NCI-H1436 treated with DMSO at 0.1 percent for 48 hours (cell line): Measurements from ENCODE around the gene FNIP2.
A peak's percentile ranks its signal among the peaks of the same experiment; 100 is the strongest.

Source experiments
- DNase-seq: peaks from one replicate; lab custom pipeline; 2025; lab: John Stamatoyannopoulos, UW

The FNIP2 gene

GRCh38 chr4:158837527-158838141 is 68.8 kb downstream of the FNIP2 start:
- no peak for DNase-seq

GRCh38 chr4:158840131-158840530 is 71.3 kb downstream of the FNIP2 start:
- no peak for DNase-seq

DNA sequence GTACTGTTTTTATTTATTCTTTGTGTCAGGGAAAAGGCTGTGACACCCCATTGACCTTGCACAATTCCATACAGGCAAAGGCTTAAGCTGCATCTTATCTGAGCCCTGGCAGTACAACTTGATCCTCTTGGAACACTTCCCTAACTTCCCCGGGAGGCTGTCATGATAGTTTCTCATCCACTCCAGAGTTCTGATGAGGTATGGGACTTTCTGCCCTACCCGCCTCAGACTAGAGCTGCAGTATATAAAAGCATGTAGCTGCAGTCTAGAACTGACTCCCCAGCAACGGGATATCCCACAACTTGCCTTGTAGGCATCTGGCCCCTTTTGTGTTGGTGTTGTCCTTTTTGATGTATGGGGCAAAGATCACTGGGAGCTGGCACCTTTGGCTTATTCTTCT is 72.7 kb downstream of the FNIP2 start:
- DNase-seq, result no peak

DNA sequence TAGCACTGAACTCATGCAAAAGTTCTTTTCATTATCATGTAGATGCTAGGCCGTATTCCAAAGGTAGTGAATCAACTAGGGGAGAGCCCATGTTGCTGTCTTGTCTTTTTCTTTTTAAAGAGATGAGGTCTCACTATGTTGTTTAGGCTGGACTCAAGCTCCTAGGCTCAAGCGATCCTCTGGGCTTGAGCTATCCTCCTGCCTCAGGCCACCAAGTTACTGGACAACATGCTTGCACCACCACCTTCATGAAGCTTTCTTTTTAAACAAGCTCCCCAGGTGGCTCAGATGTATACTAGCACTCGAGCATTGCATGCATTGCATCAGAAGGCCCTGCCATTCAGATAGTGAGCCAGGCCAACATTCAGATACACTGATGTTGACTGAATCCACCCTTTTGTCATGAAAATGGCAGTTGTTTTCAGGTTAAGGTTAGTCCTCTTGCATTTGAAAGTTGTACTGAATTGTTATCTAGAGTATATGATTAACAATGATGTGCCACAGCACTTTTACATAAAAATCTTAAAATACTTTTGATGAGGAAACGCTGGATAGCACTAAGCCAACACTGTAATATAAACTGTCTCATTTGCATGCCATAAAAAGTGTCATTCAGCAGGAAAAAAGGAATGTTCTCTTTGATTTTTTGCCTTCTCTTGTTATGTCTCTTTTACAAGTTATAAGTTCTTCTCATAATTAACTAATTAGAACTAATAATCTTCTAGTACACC is 76.7 kb downstream of the FNIP2 start:
- DNase-seq, result no peak

DNA sequence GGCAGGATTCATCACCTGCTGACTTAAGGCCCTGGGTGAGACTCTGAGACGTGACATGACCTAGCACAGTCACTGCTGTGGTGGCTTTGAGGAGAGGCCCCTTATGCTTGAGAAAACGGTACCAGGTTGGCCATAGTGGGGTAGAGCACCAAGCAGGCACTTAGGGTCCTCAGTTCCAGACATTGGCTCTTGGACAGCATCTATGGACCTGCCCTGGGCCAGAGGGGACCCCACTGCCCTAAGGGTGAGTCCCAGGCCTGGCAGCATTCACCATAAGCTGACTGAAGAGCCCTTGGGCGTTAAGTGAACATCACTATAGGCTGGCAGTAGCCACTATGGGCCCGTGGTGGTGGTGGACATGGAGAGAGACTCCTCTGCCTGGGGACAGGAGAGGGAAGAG is 78.7 kb downstream of the FNIP2 start:
- DNase-seq, result no peak

- no peak for DNase-seq
Observed at GRCh38 chr4:158849681-158850080, 80.9 kb downstream of the FNIP2 start.

GRCh38 chr4:158850371-158850770 is 81.5 kb downstream of the FNIP2 start:
- DNase-seq, result no peak

DNA sequence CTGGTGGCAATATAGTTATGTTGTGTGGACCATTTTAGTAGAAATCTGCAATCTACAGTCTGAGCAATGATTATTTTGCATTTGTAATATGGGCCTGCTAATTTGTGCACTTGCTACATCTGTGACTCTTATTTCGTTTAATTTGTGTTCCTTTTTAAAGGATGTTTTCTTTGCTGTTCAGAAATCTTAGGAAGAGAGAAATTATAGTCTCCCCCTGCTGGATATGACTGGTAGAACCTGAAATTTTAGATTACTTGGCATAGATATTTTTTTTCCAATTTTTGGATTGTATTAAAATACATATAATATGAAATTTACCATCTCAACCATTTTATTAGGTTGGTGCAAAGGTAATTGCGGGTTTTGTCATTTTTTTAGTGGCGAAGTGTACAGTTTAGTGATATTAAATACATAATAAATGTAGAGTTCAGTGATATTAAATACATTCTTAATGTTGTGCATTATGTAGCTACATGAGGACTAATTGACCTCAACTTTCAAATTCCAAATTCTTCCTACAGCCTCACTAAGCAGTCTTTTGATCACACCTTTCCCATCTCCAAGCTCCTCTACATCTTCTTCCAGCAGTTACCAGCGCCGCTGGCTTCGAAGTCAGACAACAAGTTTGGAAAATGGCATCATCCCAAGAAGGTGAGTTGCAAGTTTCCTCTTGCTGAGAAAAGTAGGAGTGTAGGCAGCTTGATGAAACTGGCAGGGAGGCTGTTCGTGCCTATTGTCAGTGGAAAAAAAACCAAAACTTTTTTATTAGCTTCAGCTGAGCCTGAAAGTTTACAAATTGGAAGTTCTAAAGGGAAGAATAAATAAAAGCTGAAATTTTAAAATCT is 82.2 kb downstream of the FNIP2 start:
- DNase-seq, result no peak

GRCh38 chr4:158854236-158854635 is 85.4 kb downstream of the FNIP2 start:
- no peak for DNase-seq

DNA sequence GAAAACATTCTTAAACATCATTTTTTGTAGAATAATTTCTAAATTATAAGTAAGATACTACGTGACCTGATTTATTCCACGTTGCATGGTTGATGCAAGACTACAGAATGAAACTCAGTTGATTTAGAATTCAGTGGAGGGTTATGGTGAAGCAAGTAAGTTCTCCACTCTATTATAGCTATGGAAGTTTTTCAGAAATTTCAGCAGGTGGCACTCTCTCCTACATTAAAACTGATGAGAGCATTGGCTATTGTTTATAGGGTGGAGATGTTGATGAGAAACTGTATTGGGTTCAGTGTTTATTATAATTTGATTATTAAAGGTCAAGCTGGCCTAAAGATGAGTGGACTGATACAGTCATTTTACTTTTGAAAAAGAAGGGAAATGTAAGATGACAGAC is 88.0 kb downstream of the FNIP2 start:
- DNase-seq, result peak; percentile 25

DNA sequence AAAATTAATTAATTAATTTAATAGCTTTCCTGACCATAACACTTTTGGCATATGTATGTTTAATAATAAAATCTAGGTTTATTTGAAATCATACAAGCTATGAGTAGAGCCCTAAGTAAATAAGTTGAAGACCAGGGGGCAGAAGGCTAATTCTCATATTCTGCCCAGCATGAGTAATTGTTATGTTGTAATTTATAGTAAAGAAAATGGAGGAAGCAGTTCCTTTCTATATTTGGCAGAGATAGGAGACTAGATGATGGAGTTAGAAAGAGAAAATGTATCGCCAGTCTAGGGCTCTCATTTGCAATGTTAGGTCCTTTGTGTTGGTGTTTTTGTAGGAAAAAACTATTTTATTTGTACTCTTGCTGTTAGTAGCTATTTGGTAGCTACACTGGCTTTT is 89.1 kb downstream of the FNIP2 start:
- DNase-seq, result no peak

DNA sequence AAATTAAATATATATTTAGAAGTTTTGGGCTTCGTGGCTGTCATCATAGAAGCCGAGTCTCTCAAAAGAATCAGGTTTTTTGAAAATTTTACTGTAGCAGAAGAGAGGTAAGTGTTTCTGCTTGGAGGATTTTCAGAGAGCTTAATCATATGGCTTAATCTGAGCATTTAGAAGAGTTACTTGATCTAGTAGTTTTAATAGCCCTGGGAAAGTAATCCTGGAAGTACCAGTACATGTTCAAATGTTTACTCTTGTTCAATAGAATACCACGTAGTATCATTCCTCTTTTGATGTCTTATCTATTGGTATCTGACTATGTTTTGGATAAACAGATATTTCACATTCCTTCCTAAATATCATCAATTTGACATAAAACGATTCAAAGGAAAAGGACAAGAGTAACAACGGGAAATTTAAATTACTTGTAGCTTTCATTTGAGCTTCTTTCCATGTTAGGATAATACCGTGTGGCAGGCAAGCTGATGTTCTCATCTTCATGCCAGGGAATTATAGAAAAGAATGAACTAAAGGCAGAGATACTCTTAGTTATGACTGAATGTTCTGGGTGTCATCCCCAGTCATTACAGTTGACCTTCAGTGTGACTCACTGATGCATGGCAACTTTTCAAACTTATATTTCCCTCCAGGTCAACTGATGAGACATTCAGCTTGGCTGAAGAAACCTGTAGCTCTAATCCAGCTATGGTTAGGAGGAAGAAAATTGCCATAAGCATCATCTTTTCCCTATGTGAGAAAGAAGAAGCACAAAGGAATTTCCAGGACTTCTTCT is 89.8 kb downstream of the FNIP2 start:
- DNase-seq, result no peak

DNA sequence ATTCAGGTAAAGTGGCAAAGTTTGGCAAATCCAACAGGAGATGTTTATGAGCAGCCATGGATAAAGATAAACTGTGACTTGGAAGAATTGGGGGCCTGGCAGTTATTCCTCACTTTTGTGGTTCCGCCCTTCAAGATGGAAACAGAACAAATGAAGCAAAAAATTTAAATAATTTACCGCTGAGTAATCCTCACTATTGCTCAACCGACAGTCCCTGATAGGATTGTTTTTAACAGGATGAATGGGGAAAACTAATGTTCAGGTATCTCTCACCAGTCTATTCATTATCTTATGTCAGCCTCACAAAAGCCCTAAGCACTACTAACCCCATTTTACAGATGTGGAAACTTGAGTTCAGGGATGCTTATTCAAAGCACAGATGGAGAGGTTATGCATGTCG is 90.8 kb downstream of the FNIP2 start:
- DNase-seq, result no peak

DNA sequence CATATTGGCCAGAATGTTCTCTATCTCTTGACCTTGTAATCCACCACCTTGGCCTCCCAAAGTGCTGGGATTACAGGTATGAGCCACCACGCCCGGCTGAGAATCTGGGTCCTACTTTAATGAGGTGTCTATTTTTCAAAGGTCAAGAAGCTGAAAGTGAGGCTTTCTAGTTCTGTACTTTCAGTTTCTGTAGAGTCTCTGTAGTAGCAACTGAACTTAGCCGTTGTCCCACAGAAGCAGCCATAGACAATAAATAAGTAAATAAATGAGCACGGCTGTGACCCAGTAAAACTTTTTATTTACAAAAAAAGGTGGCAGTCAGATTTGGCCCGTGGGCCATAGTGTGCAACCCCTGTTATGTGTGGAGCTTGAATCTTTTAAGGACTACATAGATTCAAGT is 92.0 kb downstream of the FNIP2 start:
- no peak for DNase-seq

DNA sequence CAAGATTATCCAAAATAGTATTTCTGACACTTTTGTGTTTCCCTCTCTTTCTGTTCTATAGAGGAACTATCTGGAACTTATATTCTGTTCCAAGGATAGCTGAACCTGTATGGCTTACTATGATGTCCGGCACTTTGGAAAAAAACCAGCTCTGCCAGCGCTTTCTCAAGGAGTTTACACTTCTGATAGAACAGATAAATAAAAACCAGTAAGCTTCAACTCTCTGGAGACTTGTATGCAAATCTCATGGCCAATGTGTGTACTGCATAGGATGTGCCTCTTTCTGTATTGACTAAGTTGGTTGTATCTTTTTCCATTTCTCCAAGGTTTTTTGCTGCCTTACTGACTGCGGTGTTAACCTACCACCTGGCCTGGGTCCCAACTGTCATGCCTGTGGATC is 92.5 kb downstream of the FNIP2 start:
- no peak for DNase-seq

GRCh38 chr4:158861766-158862165 is 92.9 kb downstream of the FNIP2 start:
- no peak for DNase-seq

DNA sequence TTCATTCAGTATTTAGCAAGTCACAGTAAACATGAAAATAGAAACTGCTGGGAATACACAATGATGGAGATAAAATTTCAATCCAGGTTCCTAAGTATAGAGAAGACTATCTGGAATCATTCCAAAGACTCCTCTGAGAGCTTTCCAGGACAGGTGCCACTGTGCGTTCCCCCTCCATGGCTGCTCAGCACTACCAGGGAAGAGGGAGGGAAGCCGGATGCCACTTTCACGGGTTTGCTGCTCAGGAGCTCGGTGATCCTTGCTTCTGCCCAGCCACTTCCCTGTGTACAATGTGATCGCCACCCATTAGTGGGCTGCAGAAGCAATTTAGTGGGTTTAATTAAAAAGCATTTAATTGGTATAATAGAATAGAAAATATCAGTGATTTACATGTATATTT is 94.5 kb downstream of the FNIP2 start:
- no peak for DNase-seq

DNA sequence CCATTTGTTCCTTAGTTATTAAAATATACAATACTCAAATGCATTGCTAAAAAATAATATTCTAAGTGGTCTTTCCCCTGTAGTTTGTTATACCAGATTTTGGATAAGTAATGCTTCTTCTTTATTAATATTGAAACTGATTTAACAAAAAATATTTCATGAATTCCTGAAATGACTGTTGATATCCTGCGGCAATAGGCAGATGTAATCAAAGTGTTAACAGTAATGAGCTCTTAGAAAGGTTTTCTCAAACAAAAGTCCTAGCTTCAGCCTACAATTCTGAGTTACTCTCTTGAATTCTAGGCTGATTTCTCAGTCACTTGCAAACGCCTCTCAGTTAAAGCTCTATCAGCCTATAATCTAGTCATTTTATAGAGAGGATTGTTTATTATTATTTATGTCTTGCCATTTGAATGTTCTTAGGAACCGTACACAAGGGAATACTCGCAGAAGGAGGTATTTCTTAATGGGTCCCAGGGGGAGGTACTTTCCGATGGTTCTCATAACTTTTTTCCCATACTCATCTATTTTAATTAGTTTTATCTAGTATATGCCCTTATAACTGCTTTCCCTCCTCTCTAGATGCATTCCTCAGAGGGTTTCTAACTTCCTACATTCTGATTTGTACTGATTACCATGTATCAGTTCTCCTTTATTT is 96.8 kb downstream of the FNIP2 start:
- no peak for DNase-seq

DNA sequence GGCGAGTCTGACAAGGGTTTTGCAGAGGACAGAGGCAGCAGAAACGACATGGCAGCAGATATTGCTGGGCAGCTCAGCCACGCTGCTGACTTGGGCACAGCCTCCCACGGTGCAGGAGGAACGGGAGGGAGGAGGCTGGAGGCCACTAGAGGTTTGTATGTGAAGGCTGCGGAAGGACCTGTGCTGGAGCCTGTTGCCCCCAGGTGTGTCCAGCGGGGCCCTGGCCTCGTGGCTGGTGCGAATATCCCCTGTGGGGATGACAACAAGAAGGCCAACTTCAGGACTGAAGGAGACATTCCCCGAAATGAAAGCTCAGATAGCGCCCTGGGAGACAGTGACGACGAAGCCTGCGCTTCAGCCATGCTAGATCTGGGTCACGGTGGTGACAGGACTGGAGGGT is 100.2 kb downstream of the FNIP2 start:
- DNase-seq, result no peak

DNA sequence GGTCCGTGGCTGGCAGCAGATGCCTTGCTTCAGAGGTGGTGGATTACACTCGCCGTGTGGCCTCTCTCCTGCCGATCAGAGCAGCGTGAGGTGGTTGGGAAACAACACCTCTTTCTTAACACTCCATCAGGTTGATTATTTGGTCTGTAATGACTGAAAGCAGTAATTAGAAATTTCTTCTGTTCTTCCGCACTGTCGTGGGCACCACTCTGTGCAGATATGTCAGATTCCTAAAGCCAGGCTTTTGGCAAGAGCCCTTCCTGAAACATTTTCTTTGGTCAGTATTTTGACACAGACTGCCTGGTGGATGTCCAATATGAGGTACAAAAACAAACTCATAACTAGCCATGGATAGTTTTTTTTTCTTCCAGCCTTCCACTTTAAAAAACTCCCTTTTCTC is 100.9 kb downstream of the FNIP2 start:
- no peak for DNase-seq

- no peak for DNase-seq
Observed at GRCh38 chr4:158870282-158870625, 101.4 kb downstream of the FNIP2 start.
